Progenitor cell of endocrine pancreas (in vitro differentiated cells): Measurements from ENCODE around the gene GCC2. TPM values are rescaled to one million over a fixed set of nuclear protein-coding genes. Genes with fewer than 3 reads are reported as not detected.

Experiments used
- DNase-seq: peaks from one replicate; pipeline ENCODE4 v3.0.0; 2021; ENCODE audit warnings: low spot score; ENCODE audit not compliant: unreplicated experiment
- H3K27ac Mint-ChIP-seq: 2 replicates; pipeline ENCODE4 v1.8.0; 2021; ENCODE audit warnings: mild to moderate bottlenecking, moderate library complexity, mixed read lengths
- H3K27me3 Mint-ChIP-seq: 2 replicates; pipeline ENCODE4 v1.8.0; 2021; ENCODE audit warnings: mixed read lengths
- H3K36me3 Mint-ChIP-seq: 2 replicates; pipeline ENCODE4 v1.8.0; 2022; ENCODE audit warnings: mixed read lengths; ENCODE audit not compliant: insufficient read depth
- H3K4me1 Mint-ChIP-seq: 2 replicates; pipeline ENCODE4 v1.8.0; 2021; ENCODE audit warnings: low read depth, mixed read lengths
- H3K4me3 Mint-ChIP-seq: 2 replicates; pipeline ENCODE4 v1.8.0; 2021; ENCODE audit warnings: low read depth, mild to moderate bottlenecking, moderate library complexity, mixed read lengths
- H3K9me3 Mint-ChIP-seq: 2 replicates; pipeline ENCODE4 v1.8.0; 2021; ENCODE audit warnings: low read depth, mixed read lengths
- CTCF ChIP-seq: fragments of 200-600 bp; sonication (generic); IDR thresholded peaks from one replicate; pipeline ENCODE4 v1.5.0; 2021; ENCODE audit warnings: antibody characterized with exemption, mild to moderate bottlenecking; ENCODE audit not compliant: unreplicated experiment
- total RNA-seq: library from RNA; stranded (reverse); gene quantifications from 2 replicates; pipeline ENCODE4 v1.2.1, GENCODE V29; 2021

Gene GCC2
- total RNA-seq, 1 donor from 2014 or later, result 82.8 TPM

GRCh38 chr2:108454440-108454839 is 5.4 kb downstream of the GCC2 start:
- no peak for TF ChIP-seq CTCF
- no peak for DNase-seq
- no peak overlapping the region for H3K27ac Mint-ChIP-seq

DNA sequence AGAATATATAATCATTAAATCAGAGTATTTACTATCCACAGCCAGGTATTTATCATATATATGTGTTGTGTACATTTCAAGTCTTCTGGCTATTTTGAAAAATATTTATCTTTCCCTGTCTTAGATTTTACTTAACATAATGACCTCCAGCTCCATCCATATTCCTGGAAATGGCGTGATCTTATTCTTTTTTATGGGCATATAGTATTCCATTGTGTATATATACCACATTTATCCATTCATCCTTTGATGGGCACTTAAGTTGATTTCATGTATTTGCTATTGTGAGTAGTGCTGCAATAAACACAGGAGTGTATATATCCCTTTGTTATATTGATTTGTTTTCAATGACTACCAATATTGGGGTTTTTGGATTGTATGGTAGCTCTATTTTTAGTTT is 6.6 kb downstream of the GCC2 start:
- H3K27me3 Mint-ChIP-seq, result no peaks in the 10 kb centered on the region
- H3K36me3 Mint-ChIP-seq, result peaks cover 69% of the 10 kb centered on the region
- H3K27ac Mint-ChIP-seq, result no peak overlapping the region
- DNase-seq, result no peak
- peaks cover 10% of the 10 kb centered on the region for H3K4me1 Mint-ChIP-seq
- no peak for TF ChIP-seq CTCF
- no peak overlapping the region for H3K4me3 Mint-ChIP-seq
- peaks cover 19% of the 10 kb centered on the region for H3K9me3 Mint-ChIP-seq

More at GRCh38 chr2:108454440-108454839, 5.4 kb downstream of the GCC2 start:
- Mint-ChIP-seq H3K27me3 (no peaks in the 10 kb centered on the region), H3K4me3 (no peak overlapping the region), H3K36me3 (peaks cover 65% of the 10 kb centered on the region), H3K4me1 (peaks cover 16% of the 10 kb centered on the region), H3K9me3 (peaks cover 19% of the 10 kb centered on the region)

GRCh38 chr2:108458082-108458481 is 9.1 kb downstream of the GCC2 start:
- H3K4me3 Mint-ChIP-seq, result no peak overlapping the region
- H3K27ac Mint-ChIP-seq, result no peak overlapping the region
- no peaks in the 10 kb centered on the region for H3K4me1 Mint-ChIP-seq
- no peaks in the 10 kb centered on the region for H3K27me3 Mint-ChIP-seq
- H3K36me3 Mint-ChIP-seq, result peaks cover 70% of the 10 kb centered on the region
- TF ChIP-seq CTCF, result no peak
- H3K9me3 Mint-ChIP-seq, result peaks cover 19% of the 10 kb centered on the region
- no peak for DNase-seq

GRCh38 chr2:108459441-108459840 is 10.4 kb downstream of the GCC2 start:
- no peak overlapping the region for H3K4me3 Mint-ChIP-seq
- no peak for DNase-seq
- TF ChIP-seq CTCF, result no peak
- peaks cover 19% of the 10 kb centered on the region for H3K9me3 Mint-ChIP-seq
- no peaks in the 10 kb centered on the region for H3K4me1 Mint-ChIP-seq
- no peaks in the 10 kb centered on the region for H3K27me3 Mint-ChIP-seq
- peaks cover 69% of the 10 kb centered on the region for H3K36me3 Mint-ChIP-seq
- H3K27ac Mint-ChIP-seq, result peak overlapping the region; percentile 27

GRCh38 chr2:108460345-108461037 is 11.5 kb downstream of the GCC2 start:
- Mint-ChIP-seq H3K9me3 (peaks cover 19% of the 10 kb centered on the region), H3K4me1 (no peaks in the 10 kb centered on the region), H3K27me3 (no peaks in the 10 kb centered on the region), H3K4me3 (no peak overlapping the region), H3K27ac (peak overlapping the region; percentile 23), H3K36me3 (peaks cover 66% of the 10 kb centered on the region)
- TF ChIP-seq CTCF, result no peak
- no peak for DNase-seq
